Effector CD8-positive, alpha-beta T cell (primary cell): Measurements from ENCODE around the gene SSTR4.

Experiments
- DNase-seq: peaks from one replicate; lab custom pipeline; 2025; lab: John Stamatoyannopoulos, UW

The SSTR4 gene

DNA sequence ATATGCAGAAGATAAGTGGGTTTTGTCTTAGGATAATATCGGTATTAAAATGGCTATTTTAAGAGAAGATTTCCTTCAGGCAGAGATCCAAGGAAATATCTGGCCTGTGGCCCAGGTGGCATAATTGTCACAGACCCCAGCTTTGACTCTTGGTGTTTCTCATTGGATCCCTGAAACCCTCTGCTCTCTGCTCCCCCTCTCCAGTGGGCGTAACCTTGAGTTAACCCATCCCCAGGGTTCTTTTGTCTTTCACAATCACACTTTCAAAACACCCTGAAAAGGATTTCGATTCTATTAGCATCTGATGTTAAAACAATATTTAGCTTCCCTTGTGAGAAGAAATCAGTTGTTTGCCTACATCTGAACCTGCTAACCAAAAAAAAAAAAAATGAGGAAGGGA lies 7.2 kb downstream of the SSTR4 start:
- no peak for DNase-seq

DNA sequence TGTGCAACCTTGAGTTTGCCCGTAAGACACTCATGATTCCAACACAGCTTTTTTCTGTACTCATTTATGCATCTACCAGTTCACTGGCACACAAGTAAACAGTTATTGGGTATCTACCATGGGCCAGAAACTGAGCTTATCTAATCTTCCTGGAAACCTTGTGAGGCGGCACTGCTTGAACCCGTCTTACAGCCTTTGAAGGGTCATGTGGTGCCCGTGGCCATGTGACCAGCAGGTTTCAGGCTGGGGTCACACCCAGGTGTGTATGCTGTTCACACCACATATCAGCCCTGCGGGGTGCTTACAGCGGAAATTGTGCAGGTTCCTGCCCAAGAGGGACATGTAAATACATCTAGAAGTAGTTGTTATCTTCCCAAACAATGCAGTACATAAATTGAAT lies 8.3 kb downstream of the SSTR4 start:
- no peak for DNase-seq

GRCh38 chr20:23046431-23046830 lies 11.3 kb downstream of the SSTR4 start:
- DNase-seq, result no peak

- no peak for DNase-seq
Measured at GRCh38 chr20:23047001-23047737, 12.1 kb downstream of the SSTR4 start.

- no peak for DNase-seq
Measured at GRCh38 chr20:23047738-23048214, 12.7 kb downstream of the SSTR4 start.

- no peak for DNase-seq
Measured at GRCh38 chr20:23048283-23049200, 13.4 kb downstream of the SSTR4 start.

DNA sequence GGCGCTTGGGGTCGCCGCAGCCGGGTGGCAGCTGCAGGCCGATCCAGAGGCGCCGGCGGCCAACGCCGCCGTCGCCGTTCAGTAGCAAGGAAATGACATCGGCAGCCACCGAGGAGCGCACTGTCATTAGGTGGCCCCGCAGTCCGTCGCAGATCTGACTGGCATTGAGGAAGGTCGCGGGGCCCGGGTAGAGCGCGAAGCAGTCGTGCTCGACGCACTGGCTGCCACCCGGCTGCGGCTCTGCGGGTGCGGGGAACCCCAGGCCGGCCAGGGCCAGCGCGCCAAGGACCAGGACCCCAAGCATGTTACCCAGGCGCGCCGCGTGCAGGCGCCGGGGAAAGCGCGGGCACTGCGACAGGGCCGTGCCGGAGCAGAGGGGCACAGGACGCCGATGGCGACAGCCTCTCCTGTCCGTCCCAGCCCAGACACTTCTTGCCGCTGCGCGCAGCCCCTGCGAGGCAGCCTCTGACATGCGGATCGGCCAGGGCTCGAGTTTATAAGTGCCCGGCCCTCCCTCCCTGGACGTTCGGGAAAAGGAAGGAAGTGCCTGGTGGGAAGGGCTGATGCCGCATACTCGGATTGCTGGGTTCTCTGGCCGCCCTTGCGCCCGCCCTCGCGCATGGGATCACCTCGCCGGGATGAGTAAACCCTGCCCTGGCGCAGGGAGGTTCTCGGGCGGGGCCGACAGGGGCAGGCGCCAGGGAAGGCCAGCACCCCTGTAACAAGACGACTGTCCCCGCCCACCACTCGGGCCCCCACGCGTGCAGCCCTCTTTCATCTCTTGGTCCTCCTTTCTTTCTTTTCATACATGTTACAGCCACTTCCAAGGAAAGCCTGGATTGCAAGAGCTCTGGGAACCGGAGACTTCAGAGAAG lies 14.3 kb downstream of the SSTR4 start, which contains the start of gene THBD:
TSS of gene THBD (minus strand) at position 472 of the 875 bp plus-strand sequence. CDS start at position 304, 168 bp downstream.
- DNase-seq, result no peak

GRCh38 chr20:23050076-23050838 lies 15.1 kb downstream of the SSTR4 start:
- DNase-seq, result no peak

GRCh38 chr20:23050847-23051627 lies 15.9 kb downstream of the SSTR4 start:
- no peak for DNase-seq

DNA sequence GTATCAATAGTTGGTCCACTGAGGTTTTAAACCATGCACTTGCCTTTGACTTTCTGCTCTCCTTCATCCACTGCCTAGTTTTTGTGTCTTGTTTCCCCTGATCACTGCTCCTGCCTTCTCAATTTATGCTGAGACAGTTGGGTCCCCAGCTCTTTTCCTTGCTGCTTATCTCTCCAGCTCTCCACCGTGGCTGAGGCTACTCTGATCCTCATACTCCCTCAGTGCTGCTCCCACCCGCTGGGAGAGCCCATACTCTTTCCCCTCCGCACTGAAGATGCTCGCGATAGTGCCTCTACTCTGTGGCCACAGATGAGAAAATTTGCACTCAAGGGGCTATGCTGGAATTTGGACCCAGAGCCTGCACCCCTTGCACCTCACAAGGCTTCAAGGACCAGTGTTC lies 17.8 kb downstream of the SSTR4 start:
- DNase-seq, result no peak

DNA sequence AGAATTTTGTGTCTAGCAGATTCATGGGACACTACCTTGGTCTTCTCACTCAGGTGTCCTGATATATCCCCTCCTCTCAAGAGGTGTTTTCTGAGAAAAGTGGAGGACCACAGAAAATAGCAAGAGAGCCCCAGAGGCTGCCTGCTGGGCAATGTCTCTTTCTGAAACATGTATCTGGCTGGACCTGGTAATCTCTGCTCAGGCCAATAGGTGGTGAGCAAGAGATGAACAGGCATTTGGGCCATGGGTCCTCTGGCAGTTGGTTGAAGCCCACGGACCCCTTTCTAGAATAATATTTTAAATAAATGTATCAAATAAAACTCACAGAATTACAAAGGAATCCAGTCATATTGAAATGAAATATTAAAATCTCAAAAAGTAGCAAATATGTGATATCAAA lies 23.1 kb downstream of the SSTR4 start:
- DNase-seq, result no peak

DNA sequence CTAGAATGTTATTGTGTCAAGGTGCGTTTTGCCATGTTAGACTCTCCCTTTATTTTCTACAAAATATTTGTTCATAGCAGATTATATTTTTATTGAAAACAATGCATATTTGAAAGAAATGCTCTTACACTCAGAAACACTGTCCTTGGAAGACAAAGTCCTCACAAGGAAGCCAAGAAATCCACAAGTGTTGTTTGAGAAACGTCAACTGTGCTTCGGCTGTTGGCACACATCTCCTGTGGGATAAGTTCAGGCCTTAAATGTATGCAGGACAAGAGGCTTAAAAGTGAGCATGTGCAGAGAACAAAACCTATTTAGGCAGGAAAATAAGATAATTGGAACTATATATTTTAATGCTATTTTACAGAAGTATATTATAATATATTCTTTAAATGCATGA lies 23.9 kb downstream of the SSTR4 start:
- no peak for DNase-seq

DNA sequence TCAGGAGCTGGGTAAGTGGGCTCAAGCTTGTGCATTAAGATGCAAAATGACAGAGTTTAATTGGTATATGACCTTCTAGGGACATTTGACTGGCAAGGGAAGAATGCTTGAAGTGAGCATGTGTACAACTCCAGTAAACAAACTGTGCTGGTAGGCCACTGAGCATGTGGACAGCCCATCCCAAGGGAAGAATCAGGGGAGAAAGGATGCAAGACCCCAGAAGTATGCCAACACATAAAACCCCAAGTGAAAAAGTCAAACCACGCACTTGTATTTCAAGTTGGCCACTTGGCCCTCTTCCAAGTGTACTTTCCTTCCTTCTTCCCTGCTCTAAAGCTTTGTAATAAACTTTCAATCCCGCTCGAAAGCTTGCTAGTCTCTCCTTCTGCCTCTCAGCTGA lies 24.7 kb downstream of the SSTR4 start:
- no peak for DNase-seq

GRCh38 chr20:23060629-23061028 lies 25.5 kb downstream of the SSTR4 start:
- DNase-seq, result no peak

DNA sequence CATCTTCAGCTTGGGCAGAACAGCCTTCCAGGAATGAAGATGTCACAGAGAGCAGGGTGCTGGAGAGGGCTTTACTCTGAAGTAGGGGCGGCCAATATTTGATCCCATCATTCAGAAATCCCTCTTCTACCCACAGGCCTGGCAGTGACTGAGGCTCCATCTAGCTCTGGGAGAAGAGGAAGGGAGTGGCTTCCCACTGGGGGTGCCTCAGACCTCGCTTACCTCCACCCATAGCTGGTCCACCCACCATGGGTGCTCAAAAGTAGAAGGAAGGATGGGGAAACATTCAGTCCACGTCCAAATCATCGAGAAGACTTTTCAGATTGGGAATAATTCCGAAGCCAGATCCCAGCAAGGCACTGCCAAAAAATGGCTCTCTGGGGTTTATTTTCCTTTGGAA lies 26.1 kb downstream of the SSTR4 start:
- no peak for DNase-seq

DNA sequence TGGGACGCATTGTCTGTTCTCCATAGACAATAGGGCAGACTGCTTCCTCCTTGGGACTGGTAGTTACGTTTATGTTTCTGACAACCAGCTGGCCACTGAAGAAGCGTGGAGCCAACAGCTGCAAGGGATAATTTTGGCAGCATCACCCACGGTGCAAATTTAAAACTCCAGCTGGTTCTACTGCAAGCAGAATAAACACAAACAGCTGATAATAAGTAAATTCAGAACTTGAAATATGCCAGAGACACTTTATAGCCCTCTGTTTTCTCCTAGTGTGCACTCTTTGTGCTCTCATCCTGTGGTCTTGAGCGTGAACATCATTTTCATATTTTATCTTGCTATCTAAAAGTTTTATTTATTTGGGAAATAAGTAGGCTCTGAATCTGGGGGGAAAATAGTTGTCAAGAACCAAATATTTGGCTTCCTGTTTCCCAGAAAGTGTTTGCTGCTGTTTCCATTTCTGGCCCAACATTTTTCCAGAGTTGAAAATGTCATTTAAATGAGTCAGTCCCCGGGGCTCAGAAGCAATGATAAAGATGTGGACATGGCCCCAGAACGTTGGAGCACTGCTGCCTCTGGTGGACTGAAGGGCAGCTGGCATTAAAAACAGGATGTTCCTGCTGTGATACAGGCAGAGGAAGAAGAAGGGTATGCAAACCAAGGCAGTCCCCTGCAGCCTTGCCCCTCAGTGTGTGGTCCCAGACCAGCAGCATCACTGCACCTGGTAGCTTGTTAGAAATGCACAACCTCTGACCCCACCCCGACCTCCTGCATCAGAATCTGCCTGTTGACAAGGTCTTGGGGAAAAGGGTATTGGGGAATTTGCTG lies 26.8 kb downstream of the SSTR4 start:
- no peak for DNase-seq

DNA sequence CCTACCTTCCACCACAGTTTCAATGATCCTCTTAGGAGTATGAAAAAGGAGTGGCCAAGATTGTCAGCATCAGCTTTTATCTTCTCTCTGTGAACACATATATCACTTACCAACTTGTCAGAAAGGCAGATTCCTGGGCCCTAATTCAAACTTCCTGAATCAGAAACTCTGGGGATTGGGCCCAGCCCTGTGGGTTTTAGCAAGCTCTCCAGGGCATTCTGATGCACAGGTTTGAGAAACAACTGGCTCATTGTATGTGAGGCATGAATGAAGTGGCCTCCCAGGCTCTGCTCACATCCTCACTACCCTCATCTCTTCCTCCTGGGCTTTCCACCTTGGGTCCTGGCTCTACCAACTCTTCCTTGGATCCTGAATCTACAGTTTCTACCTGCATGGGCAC lies 27.5 kb downstream of the SSTR4 start:
- DNase-seq, result no peak

DNA sequence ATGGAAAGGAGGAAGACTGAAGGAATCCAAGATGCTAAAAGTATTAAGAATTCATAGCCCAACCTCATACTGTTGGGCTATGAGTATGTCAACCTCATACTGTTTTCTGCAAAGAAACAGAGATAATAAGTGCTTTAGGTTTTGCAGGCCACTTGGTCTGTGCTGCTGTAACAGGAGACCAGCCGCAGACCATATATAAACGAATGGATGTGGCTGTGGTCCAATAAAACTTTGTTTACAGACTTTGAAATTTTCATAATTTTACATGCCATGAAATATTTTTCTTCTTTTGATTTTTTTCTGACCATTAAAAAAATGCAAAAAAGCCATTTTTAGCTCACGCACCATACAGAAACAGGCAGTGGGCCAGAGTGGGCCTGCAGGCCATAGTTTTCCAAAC lies 28.1 kb downstream of the SSTR4 start:
- no peak for DNase-seq

DNA sequence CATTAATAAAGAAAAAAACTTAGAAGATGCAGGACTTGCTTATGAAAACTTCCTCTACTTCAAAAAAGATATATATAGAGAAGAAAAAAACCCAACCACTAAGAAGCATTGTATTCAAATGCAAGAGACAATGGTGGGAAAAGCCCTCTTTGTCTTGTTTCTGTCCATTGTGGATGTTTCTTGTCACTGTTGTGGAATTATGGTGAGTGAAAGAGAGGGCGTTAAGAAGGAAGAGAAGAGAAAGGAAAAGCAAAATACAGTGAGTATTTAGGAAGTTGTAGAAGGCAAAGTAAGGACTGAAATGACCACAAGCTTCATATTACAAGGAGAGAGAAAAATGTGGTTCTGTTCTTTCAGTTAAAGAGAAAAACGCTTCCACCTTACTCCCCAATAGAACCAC lies 28.5 kb downstream of the SSTR4 start:
- DNase-seq, result no peak
